GM18517 (cell line): Measurements from ENCODE around the gene IPMK.
"Not testable (repeated sequence)": the region's sequence is repeated elsewhere in the genome, so short reads cannot be mapped to it uniquely, and the experiment has no call there.

ENCODE experiments used
- ATAC-seq: cut with Tn5 transposase; IDR thresholded peaks from one replicate; pipeline ENCODE4 v1.9.1; 2021; ENCODE audit warnings: mild to moderate bottlenecking, moderate library complexity; ENCODE audit not compliant: unreplicated experiment

The IPMK gene

DNA sequence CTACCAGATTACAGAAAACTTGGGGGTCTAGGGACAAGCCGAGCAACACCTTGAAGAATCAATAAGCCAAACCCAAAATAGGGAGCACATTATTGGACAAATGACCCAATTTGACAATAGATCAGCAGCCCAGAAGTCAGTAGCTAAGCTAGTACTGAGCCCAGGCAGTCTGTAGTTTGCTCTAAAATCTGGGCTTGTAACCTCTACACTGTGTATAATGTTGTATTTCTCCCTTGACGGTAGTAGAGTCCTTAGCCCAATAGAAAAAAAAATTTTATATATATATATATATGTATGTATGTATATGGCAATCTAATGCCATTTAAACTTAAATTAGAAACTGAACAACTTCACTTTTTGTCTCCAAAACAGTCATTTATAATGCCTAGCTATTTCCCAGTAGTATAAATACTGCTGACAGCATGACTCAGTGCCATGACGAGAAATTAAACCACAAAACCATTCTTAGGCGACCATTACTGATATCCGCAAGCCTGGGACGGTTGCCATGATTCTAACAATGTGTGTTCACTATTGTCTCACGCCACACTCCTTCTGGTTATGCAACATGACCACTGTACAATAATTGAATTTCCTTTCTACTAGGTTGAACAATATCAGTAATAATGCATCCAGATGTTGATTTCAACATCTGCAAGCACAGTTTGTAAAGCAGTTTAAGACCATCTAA lies 110.5 kb downstream of the IPMK start:
- ATAC-seq, result no peak

DNA sequence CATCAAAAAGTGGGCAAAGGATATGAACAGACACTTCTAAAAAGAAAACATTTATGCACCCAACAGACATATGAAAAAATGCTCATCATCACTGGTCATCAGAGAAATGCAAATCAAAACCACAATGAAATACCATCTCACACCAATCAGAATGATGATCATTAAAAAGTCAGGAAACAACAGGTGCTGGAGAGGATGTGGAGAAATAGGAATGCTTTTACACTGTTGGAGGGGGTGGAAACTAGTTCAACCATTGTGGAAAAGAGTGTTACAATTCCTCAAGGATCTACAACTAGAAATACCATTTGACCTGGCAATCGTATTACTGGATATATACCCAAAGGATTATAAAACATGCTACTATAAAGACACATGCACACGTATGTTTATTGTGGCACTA lies 111.8 kb downstream of the IPMK start:
- not testable (repeated sequence) for ATAC-seq

GRCh38 chr10:58153751-58154150 lies 113.9 kb downstream of the IPMK start:
- ATAC-seq, result no peak

DNA sequence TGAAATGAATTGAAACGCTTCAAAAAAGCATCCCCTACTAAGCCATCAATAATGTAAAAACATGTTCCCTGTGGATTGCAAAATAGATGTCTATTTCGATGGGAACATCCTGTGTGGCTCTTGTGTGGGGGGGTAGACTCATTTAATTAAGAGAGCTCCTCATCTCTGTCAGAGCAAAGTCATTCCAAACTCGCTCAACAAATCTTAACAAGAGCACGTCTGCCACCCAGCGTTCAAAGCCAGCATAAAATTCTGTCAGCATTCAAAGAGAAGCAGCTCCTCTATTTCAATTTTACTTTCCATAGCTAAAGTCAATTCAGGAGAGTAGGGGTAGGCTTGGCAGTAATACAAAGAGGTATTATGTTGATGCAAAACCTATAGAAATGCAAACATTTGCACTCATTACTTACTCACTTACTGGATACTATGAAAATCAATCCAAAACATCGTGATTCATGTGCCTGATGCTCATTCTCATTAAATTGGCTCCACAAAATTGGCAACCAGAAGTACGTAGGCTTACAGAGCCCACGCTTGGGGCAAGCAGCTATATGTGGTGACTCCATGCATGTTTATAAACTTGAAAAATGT lies 114.9 kb downstream of the IPMK start:
- ATAC-seq, result no peak

DNA sequence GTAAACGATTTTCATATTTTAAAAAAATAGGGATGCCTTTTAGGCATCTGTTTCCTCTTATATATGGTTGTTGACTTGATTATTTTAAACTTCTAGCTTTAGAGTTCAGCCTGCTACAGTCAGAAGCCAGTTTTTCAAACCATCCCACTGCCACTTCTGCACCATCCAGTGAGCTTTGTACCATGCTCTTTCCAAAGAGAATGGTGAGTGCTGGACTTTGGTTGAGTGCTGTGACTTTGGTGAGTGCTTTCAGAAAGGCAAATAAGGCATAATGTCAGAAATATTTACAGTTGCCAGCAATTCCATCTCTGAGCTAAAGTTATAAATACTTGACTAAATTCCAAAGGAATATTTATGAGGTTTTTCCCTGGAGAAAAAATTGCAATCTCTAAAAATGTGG lies 117.4 kb downstream of the IPMK start:
- ATAC-seq, result no peak

DNA sequence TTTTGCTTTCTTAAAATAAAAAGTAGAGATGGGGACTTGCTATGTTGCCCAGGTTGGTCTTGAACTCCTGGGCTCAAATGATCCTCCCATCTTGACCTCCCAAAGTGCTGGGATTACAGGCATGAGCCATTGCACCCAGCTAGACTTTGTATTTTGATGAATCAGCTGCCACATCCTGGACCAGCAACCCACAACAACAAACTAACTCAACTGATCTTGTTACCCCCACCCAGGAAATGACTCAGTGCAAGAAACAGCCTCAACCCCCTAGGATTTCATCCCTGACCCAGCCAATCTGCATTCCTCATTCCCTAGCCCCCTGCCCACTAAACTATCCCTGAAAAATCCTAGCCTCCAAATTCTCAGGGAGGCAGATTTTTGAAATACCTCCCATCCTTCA lies 123.8 kb downstream of the IPMK start:
- no peak for ATAC-seq
